Mesothelial cell of epicardium (in vitro differentiated cells): ENCODE data around the gene CDC20B. TPM values are rescaled to one million over a fixed set of nuclear protein-coding genes. Genes with fewer than 3 reads are reported as not detected.

Experiments used
- DNase-seq, 2 experiments: peaks; one replicate each; pipeline ENCODE4 v3.0.0; 2021; ENCODE audit warnings: low spot score in 2 of 2; ENCODE audit not compliant: unreplicated experiment in 2 of 2
- H3K27ac Mint-ChIP-seq: 2 replicates; pipeline ENCODE4 v1.8.0; 2021; ENCODE audit warnings: mixed read lengths
- H3K27me3 Mint-ChIP-seq: 2 replicates; pipeline ENCODE4 v1.8.0; 2021; ENCODE audit warnings: low read depth, mixed read lengths
- H3K36me3 Mint-ChIP-seq: 2 replicates; pipeline ENCODE4 v1.8.0; 2021; ENCODE audit warnings: mixed read lengths
- H3K4me1 Mint-ChIP-seq: 2 replicates; pipeline ENCODE4 v1.8.0; 2021; ENCODE audit warnings: mixed read lengths
- H3K4me3 Mint-ChIP-seq: 2 replicates; pipeline ENCODE4 v1.8.0; 2021; ENCODE audit warnings: mild to moderate bottlenecking, moderate library complexity, mixed read lengths
- H3K9me3 Mint-ChIP-seq: 2 replicates; pipeline ENCODE4 v1.8.0; 2021; ENCODE audit warnings: mixed read lengths
- CTCF ChIP-seq: fragments of 200-600 bp; sonication (generic); IDR thresholded peaks from one replicate; pipeline ENCODE4 v1.5.0; 2021; ENCODE audit warnings: antibody characterized with exemption; ENCODE audit not compliant: unreplicated experiment
- total RNA-seq: library from RNA; stranded (reverse); gene quantifications from 3 replicates; pipeline ENCODE4 v1.2.1, GENCODE V29; 2021

The CDC20B gene
- total RNA-seq, 1 donor from 2014 or later = 0.09 TPM

- no peak for TF ChIP-seq CTCF
- Mint-ChIP-seq H3K36me3 (no peaks in the 10 kb centered on the region), H3K27me3 (peaks cover 69% of the 10 kb centered on the region), H3K27ac (no peak overlapping the region), H3K4me1 (peaks cover 31% of the 10 kb centered on the region), H3K9me3 (no peaks in the 10 kb centered on the region), H3K4me3 (no peak overlapping the region)
- DNase-seq = peak in 1 of 2 experiments; percentile 64
These were observed 46.0 kb upstream of the CDC20B start for GRCh38 chr5:55218967-55219366.

DNA sequence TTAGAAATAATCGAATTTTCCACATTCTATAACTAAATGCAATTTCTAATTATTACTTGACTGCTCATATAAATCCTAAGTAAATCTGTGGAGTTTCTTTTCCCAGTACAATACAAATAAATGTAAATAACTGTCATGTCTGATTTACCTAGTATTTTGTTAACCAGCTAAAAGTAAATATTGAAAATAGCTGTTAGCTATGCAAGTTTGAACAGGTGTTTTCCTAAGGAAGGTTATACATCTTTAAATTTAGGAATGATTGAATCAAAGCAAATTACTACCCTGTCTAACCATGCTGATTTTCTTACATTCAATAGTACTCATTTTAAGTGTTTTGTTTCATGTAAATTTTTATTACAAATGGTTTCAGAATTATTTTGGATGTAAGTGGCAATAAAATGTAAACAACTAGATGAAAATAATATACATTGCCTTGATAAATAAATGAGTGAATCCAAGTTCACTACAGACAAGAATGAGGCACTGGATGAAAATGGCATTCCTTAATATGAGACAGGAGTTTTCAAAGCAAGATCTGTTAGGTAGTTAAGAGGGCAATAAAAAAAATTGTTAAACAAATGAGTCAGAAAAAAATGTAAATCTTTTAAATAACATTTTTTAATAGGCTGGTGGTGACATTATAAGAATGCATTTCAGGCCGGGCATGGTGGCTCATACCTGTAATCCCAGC lies 38.4 kb upstream of the CDC20B start:
- H3K27ac Mint-ChIP-seq = no peak overlapping the region
- peaks cover 31% of the 10 kb centered on the region for H3K27me3 Mint-ChIP-seq
- H3K36me3 Mint-ChIP-seq = no peaks in the 10 kb centered on the region
- no peaks in the 10 kb centered on the region for H3K4me1 Mint-ChIP-seq
- no peak for DNase-seq
- no peak for TF ChIP-seq CTCF
- no peak overlapping the region for H3K4me3 Mint-ChIP-seq
- H3K9me3 Mint-ChIP-seq = no peaks in the 10 kb centered on the region

GRCh38 chr5:55205001-55205400 lies 32.0 kb upstream of the CDC20B start:
- Mint-ChIP-seq H3K27me3 (peaks cover 73% of the 10 kb centered on the region), H3K4me3 (no peak overlapping the region), H3K36me3 (no peaks in the 10 kb centered on the region), H3K9me3 (peaks cover 3% of the 10 kb centered on the region), H3K27ac (no peak overlapping the region), H3K4me1 (no peaks in the 10 kb centered on the region)
- no peak for TF ChIP-seq CTCF
- no peak for DNase-seq

- no peak for DNase-seq
- Mint-ChIP-seq H3K27ac (no peak overlapping the region), H3K9me3 (no peaks in the 10 kb centered on the region), H3K4me3 (no peak overlapping the region), H3K27me3 (peaks cover 70% of the 10 kb centered on the region), H3K4me1 (no peaks in the 10 kb centered on the region), H3K36me3 (no peaks in the 10 kb centered on the region)
- no peak for TF ChIP-seq CTCF
These were observed 18.2 kb upstream of the CDC20B start for GRCh38 chr5:55191165-55191564.

GRCh38 chr5:55188656-55189540 lies 15.9 kb upstream of the CDC20B start:
- Mint-ChIP-seq H3K4me3 (no peak overlapping the region), H3K27me3 (peaks cover 73% of the 10 kb centered on the region), H3K9me3 (peaks cover 2% of the 10 kb centered on the region), H3K4me1 (no peaks in the 10 kb centered on the region), H3K36me3 (no peaks in the 10 kb centered on the region), H3K27ac (no peak overlapping the region)
- no peak for DNase-seq
- no peak for TF ChIP-seq CTCF
